ENCODE data around the gene ADCY4. TPM values are rescaled to one million over a fixed set of nuclear protein-coding genes. Genes with fewer than 3 reads are reported as not detected.
A peak's percentile ranks its signal among the peaks of the same experiment; 100 is the strongest.
"Not testable (repeated sequence)": the region's sequence is repeated elsewhere in the genome, so short reads cannot be mapped to it uniquely, and the experiment has no call there.

The ADCY4 gene
- total and polyA plus RNA-seq, 4 donors, result 22.6 to 42.8 (median 36.0) TPM

DNA sequence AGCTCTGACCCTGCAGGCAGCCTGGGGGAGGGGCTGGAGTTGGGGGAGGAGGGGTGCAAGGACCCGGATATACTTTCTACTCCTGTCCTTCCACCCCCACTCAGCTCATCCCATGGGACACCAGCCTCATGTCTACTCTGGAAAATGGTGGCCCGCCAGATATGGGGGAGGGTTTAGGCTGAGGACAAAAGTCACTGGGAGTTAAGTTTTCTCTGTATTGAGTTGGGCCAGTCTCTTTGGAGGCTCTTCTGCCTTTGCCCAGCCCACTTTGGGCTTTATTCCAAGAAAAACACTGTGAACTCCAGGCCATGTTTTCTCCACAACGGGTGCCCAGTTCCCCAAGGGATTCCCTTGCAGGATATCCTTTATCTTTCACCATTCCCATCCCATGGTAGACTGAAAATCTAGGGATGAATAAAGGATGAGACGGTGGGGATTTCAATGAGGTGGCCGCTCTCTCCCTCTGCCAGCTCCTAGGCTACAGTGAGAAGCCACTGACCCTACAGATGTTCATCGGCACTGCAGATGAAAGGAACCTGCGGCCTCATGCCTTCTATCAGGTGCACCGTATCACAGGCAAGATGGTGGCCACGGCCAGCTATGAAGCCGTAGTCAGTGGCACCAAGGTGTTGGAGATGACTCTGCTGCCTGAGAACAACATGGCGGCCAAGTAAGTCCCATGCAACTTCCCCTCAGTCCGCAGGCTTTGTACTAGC, 38.0 kb upstream of the ADCY4 start:
- 86 to 91% methylated on average over 12 of the region's 12 CpGs for WGBS, 2 donors
- H3K36me3 ChIP-seq (ENCODE audit: control insufficient read depth in 4 of 4, insufficient read depth in 4 of 4, low read length in 4 of 4), result peaks cover 0 to 33% (median 6%) of the 10 kb centered on the region in 4 donors
- ATAC-seq (ENCODE audit: insufficient read depth, low FRiP score), result no peak

DNA sequence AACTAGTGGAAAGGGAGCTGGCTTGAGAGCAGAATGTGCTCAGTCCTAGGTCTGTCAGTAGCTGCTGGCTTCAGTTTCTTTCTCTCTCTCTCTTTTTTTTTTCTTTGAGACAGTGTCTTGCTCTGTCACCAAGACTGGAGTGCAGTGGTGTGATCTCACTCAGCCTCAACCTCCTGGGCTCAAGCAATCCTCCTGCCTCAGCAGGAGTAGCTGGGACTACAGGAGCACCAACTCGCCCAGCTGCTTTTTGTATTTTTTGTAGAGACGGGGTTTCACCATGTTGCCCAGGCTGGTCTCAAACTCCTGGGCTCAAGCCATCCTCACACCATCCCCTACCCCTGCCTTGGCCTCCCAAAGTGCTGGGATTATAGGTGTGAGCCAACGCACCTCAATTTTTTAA, 36.7 kb upstream of the ADCY4 start:
- not testable (repeated sequence) for H3K27me3 ChIP-seq (ENCODE audit: control insufficient read depth in 3 of 3, insufficient read depth in 3 of 3, low read length in 2 of 3); H3K4me3 ChIP-seq; DNase-seq; H3K9me3 ChIP-seq (ENCODE audit: control insufficient read depth in 4 of 4, insufficient read depth in 3 of 4, low read length in 3 of 4); ATAC-seq (ENCODE audit: insufficient read depth, low FRiP score); H3K27ac ChIP-seq (ENCODE audit: low read depth in 1 of 2, low read length in 1 of 2); H3K9ac ChIP-seq (ENCODE audit: insufficient read depth in 1 of 2, low read length in 2 of 2)
- Histone ChIP-seq H3K36me3 (ENCODE audit: control insufficient read depth in 4 of 4, insufficient read depth in 4 of 4, low read length in 4 of 4) (peaks cover 0 to 30% (median 6%) of the 10 kb centered on the region in 4 donors), H3K4me1 (ENCODE audit: control insufficient read depth in 5 of 5, insufficient read depth in 5 of 5, low read length in 5 of 5) (peaks cover 0 to 42% (median 6%) of the 10 kb centered on the region in 5 donors)
- 91 to 93% methylated on average over 3 of the region's 3 CpGs for WGBS, 2 donors

More for the DNA sequence above, 38.0 kb upstream of the ADCY4 start:
- H3K27ac ChIP-seq (ENCODE audit: low read depth in 1 of 2, low read length in 1 of 2), result no peak overlapping the region
- TF ChIP-seq, protein P1, sequence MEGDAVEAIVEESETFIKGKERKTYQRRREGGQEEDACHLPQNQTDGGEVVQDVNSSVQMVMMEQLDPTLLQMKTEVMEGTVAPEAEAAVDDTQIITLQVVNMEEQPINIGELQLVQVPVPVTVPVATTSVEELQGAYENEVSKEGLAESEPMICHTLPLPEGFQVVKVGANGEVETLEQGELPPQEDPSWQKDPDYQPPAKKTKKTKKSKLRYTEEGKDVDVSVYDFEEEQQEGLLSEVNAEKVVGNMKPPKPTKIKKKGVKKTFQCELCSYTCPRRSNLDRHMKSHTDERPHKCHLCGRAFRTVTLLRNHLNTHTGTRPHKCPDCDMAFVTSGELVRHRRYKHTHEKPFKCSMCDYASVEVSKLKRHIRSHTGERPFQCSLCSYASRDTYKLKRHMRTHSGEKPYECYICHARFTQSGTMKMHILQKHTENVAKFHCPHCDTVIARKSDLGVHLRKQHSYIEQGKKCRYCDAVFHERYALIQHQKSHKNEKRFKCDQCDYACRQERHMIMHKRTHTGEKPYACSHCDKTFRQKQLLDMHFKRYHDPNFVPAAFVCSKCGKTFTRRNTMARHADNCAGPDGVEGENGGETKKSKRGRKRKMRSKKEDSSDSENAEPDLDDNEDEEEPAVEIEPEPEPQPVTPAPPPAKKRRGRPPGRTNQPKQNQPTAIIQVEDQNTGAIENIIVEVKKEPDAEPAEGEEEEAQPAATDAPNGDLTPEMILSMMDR (IDR thresholded peaks at IDR 0.05; ENCODE audit: control extremely low read depth, extremely low read depth), result no peak
- H3K9ac ChIP-seq (ENCODE audit: insufficient read depth in 1 of 2, low read length in 2 of 2), result no peak overlapping the region
- no peaks in the 10 kb centered on the region for H3K9me3 ChIP-seq (ENCODE audit: control insufficient read depth in 4 of 4, insufficient read depth in 3 of 4, low read length in 3 of 4)
- H3K27me3 ChIP-seq (ENCODE audit: control insufficient read depth in 3 of 3, insufficient read depth in 3 of 3, low read length in 2 of 3), result no peaks in the 10 kb centered on the region
- DNase-seq, result peak; percentile 43 to 80 (median 72)
- no peak overlapping the region for H3K4me3 ChIP-seq
- H3K4me1 ChIP-seq (ENCODE audit: control insufficient read depth in 5 of 5, insufficient read depth in 5 of 5, low read length in 5 of 5), result peaks cover 0 to 35% (median 10%) of the 10 kb centered on the region in 5 donors

DNA sequence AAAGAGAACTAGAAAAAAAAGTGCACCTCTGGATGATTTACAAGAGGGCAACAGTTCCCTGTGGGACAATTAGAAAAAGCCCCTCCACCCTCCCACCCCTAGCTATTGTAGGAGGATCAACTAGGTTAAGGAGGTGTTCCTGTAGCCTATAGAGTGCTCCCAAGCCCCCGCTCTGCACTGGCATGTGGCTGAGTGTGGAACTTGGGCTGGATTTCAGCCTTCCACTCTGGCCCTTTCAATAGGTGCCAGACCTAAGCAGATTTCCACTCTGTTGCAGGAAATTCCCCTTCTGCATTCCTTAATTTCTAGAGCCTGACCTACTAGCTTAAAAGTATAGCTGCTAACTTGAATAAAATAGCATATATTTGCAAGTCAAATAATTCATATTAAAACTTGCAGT, 35.9 kb upstream of the ADCY4 start:
- Histone ChIP-seq H3K27ac (ENCODE audit: low read depth in 1 of 2, low read length in 1 of 2) (peak overlapping the region in 1 of 2 donors; percentile 26), H3K9me3 (ENCODE audit: control insufficient read depth in 4 of 4, insufficient read depth in 3 of 4, low read length in 3 of 4) (no peaks in the 10 kb centered on the region), H3K4me3 (no peak overlapping the region), H3K27me3 (ENCODE audit: control insufficient read depth in 3 of 3, insufficient read depth in 3 of 3, low read length in 2 of 3) (no peaks in the 10 kb centered on the region), H3K36me3 (ENCODE audit: control insufficient read depth in 4 of 4, insufficient read depth in 4 of 4, low read length in 4 of 4) (peaks cover 0 to 24% (median 6%) of the 10 kb centered on the region in 4 donors), H3K9ac (ENCODE audit: insufficient read depth in 1 of 2, low read length in 2 of 2) (no peak overlapping the region), H3K4me1 (ENCODE audit: control insufficient read depth in 5 of 5, insufficient read depth in 5 of 5, low read length in 5 of 5) (peaks cover 0 to 47% (median 8%) of the 10 kb centered on the region in 5 donors)
- 67 to 71% methylated on average over 1 of the region's 1 CpG for WGBS, 2 donors
- TF ChIP-seq, protein P1 (IDR thresholded peaks at IDR 0.05; ENCODE audit: control extremely low read depth, extremely low read depth), result no peak
- no peak for ATAC-seq (ENCODE audit: insufficient read depth, low FRiP score)
- no peak for DNase-seq

DNA sequence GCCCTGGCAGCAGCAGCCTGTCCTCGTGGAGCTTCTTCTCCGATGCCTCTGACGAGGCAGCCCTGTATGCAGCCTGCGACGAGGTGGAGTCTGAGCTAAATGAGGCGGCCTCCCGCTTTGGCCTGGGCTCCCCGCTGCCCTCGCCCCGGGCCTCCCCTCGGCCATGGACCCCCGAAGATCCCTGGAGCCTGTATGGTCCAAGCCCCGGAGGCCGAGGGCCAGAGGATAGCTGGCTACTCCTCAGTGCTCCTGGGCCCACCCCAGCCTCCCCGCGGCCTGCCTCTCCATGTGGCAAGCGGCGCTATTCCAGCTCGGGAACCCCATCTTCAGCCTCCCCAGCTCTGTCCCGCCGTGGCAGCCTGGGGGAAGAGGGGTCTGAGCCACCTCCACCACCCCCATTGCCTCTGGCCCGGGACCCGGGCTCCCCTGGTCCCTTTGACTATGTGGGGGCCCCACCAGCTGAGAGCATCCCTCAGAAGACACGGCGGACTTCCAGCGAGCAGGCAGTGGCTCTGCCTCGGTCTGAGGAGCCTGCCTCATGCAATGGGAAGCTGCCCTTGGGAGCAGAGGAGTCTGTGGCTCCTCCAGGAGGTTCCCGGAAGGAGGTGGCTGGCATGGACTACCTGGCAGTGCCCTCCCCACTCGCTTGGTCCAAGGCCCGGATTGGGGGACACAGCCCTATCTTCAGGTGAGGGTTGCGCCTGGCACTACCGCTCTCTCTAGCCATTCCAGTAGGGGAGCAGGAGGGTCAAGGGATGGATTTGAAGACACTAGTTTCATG, 35.2 kb upstream of the ADCY4 start:
- TF ChIP-seq, protein P1 (IDR thresholded peaks at IDR 0.05; ENCODE audit: control extremely low read depth, extremely low read depth), result no peak
- ATAC-seq (ENCODE audit: insufficient read depth, low FRiP score) (no peak), DNase-seq (no peak)
- no peaks in the 10 kb centered on the region for H3K9me3 ChIP-seq (ENCODE audit: control insufficient read depth in 4 of 4, insufficient read depth in 3 of 4, low read length in 3 of 4)
- 85 to 90% methylated on average over 25 to 32 of the region's 32 CpGs for WGBS, 2 donors
- no peaks in the 10 kb centered on the region for H3K27me3 ChIP-seq (ENCODE audit: control insufficient read depth in 3 of 3, insufficient read depth in 3 of 3, low read length in 2 of 3)
- no peak overlapping the region for H3K9ac ChIP-seq (ENCODE audit: insufficient read depth in 1 of 2, low read length in 2 of 2)
- peaks cover 0 to 54% (median 13%) of the 10 kb centered on the region in 5 donors for H3K4me1 ChIP-seq (ENCODE audit: control insufficient read depth in 5 of 5, insufficient read depth in 5 of 5, low read length in 5 of 5)
- H3K36me3 ChIP-seq (ENCODE audit: control insufficient read depth in 4 of 4, insufficient read depth in 4 of 4, low read length in 4 of 4), result peaks cover 0 to 19% (median 5%) of the 10 kb centered on the region in 4 donors
- H3K27ac ChIP-seq (ENCODE audit: low read depth in 1 of 2, low read length in 1 of 2), result no peak overlapping the region
- H3K4me3 ChIP-seq, result no peak overlapping the region
